Nasal cavity respiratory epithelium epithelial cell of viscerocranial mucosa (primary cell): Measurements from ENCODE around the gene NOVA2. TPM values are rescaled to one million over a fixed set of nuclear protein-coding genes. Genes with fewer than 3 reads are reported as not detected.

ENCODE experiments used
- total RNA-seq: library from RNA; depleted of rRNA; stranded (reverse); fragments of >200 nt; gene quantifications from 2 replicates; pipeline ENCODE4 v1.2.3, GENCODE V29; 2014

Gene NOVA2, protein sequence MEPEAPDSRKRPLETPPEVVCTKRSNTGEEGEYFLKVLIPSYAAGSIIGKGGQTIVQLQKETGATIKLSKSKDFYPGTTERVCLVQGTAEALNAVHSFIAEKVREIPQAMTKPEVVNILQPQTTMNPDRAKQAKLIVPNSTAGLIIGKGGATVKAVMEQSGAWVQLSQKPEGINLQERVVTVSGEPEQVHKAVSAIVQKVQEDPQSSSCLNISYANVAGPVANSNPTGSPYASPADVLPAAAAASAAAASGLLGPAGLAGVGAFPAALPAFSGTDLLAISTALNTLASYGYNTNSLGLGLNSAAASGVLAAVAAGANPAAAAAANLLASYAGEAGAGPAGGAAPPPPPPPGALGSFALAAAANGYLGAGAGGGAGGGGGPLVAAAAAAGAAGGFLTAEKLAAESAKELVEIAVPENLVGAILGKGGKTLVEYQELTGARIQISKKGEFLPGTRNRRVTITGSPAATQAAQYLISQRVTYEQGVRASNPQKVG
- total RNA-seq = not detected in 2 replicates

DNA sequence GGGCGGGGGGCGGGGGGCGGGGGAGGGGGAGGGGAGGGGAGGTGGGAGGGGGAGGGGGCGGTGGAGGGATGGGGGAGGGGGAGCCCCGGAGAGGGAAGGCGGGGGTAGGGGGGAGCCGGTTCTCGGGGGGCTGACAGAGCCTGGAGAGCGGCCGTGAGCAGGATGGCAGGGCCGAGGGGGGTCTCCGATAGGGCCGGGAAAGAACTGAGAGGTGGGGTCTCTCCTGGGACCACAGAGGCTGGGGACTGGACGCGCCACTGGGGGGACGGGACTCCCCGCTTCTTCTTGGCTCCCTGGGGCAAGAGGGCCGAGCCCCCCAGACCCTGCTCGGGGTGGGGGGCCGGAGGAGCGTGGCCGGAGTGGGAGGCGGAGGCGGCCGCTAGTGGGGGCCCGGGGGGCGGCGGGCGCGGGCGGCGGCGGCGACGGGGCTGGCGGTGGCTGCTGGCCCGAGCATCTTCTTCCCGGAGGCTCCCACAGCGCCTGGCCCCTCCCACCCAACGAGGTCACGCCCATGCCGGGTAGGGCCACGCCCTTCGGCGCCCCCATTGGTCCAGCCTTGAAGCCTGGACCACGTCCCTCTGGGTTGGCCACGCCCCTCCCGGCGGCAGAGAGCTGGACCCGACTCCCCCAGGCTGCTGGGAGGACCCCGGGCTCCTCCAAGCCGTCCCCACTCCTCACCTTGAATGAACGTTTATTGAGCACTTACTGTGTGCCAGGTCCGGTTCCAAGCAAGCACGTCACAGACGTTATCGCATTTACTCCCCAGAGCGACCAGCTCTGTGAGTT, at the start of gene NOVA2:
Gene NOVA2 (minus strand): TSS at position 313 of the 786 bp plus-strand sequence. CDS start 514 bp downstream, outside the sequence.

DNA sequence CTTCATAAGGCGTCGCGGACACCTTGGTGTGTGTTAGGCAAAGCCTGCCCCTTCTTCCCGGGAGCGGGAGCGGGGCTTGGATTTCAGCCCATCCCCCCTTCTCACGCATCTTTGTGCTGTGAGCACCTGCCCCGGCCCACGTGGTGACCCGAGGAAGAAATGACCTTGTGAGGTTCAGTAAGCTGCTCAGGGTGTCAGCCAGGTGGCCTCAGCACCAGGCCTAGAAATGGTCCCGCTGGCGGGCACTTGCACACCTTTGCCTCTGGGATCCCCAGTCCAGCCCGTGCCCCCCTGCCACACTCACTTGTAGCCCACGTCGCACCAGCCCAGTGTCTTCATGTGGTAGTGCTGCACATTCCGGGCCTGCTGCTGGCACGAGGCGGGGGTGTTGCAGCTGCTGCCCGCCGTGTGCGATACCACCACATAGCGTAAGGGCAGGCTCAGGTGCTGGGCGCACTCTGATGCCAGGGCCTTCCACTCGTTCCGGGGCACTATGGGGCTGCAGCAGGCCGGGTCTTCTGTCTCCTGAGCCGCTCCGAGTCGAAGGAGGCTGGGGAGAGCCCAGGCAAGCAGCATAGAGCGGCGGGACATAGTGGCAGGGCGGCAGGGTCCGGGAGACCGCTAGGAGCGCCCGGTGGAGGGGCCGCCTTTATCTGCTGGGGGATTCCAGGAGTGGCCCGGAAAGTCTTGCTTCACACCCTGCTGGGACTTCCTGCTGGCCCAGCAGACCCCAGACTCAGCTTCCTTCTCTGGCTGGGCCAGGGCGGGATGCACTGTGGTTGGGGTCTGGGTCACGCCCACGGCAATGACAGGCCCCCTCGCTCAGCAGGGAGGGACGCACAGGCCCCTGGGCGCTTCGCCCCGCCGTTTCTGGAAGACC, 49.0 kb upstream of the NOVA2 start, which contains the start of gene PGLYRP1:
Gene PGLYRP1 (minus strand): TSS at position 623 of the 880 bp plus-strand sequence. CDS start 32 bp downstream, at position 591.

DNA sequence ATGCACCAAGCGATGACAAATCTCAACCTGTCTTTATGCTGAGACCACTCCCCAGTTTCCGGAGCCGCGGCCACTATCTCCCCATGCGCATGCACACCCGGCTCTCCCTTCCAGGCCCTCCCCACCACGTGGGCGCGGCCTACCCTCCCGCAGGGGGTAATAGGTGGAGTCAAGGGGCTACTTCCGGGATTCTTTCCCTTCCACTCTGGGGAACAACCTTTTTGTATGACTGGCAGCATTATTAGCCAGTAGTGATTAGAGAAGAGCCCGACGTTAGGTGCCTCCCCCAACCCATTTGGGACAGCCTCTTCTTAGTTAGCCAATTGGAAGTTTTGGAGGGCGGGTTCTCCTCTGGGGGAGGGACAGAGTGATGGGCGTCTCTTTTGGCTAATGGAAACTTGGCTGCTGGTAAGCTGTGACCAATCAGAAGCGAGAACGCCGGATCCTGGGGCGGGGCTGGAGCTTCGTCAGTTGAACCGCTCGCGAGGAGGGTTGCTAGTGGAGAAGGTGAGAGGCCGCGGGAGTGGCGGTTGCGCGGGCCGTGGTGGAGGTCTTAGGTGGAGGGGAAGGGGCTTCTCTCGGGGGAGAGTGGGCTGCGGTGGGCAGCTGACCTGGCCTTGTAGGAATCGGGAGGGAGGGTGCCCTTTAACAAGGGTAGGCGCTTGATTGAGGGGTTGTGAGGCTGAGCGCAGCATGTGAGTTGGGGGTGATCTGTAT, 21.5 kb upstream of the NOVA2 start, which contains the start of gene CCDC61:
Gene CCDC61 (plus strand): TSS at position 470 of the 717 bp plus-strand sequence. CDS start 7,552 bp downstream, outside the sequence.

DNA sequence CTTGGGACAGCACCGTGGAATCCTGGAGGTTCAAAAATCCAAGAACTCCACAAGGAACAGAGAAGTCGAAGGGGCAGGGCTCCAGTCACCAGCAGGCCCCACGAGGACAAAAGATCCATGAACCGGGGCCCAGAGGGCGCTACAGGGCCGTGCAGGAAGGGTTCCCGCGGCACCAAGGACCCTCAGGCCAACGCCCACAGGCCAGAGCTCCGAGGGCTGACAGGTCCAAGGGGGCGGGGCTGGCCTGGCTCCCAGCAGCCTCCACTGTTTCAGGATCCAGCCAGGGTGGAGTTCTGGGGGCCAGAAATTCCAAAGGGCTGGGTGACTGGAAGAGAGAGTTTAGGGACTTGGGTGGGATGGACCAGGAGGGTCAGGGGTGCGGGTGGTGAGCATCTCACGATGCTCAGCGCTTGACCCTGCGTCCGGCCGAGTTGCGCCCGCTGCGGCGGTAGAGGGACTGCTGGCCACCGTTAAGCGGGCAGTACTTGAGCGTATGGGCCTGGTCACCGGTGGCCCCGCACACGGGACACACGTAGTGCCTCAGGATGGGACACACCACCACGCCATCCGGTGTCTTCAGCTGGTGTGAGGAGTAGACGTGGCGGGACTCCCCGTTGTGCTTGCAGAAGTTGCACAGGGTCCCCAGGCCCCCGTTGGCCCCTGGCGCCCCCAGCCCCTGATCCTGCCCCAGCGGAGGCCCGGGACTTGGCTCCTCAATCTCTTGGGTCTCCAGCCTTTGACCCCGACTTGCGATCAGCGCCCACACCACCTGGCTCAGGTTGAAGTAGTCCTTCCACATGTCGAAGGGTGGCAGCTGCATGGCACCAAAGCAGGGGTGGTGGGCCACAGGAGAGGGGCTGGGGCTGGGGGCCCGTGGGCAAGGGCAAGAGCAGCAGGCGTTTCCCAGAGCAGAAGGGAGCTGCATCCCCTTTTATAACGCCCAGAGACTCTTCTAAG, 59.5 kb downstream of the NOVA2 start, which contains the start of gene NANOS2:
Gene NANOS2 (minus strand): TSS at position 905 of the 957 bp plus-strand sequence. CDS start 85 bp downstream, at position 820.

DNA sequence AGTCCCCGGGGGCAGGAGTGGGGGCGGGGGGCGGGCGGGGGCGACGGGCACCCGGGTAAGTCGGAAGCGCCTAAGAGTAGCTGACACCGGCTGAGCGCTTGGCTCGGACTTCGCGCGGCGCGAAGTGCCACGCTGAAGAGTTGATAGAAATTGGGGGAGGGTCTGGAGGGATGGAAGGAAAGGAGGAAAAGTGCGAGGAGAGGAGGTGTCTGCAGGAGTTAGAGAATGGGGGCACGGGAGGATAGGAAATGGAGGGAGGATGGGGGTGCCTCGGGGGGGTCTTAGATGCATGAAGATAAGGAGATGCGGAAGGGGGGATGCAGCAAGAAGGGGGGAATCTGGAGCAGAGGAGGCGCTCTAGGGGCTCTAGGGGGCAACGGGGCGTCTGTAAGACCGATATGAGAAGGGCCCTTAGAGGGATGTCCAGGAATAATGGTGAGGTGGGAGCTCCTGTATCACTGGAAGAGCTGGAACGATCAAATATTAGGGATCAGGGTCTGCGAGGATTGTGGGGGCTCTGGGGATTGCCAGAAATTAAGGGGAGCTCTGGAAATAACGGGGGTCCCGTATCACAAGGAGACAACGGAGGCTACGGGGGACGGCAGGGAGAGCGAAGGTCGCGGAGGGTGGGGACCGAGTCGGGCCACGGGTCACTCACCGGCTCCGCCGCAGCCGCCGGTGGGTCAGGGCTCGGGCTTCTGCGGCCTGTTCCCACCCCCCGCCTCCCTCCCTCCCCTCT, 71.6 kb downstream of the NOVA2 start, which contains the start of gene MYPOP:
Gene MYPOP (minus strand): TSS at position 702 of the 739 bp plus-strand sequence. CDS start 840 bp downstream, outside the sequence.

DNA sequence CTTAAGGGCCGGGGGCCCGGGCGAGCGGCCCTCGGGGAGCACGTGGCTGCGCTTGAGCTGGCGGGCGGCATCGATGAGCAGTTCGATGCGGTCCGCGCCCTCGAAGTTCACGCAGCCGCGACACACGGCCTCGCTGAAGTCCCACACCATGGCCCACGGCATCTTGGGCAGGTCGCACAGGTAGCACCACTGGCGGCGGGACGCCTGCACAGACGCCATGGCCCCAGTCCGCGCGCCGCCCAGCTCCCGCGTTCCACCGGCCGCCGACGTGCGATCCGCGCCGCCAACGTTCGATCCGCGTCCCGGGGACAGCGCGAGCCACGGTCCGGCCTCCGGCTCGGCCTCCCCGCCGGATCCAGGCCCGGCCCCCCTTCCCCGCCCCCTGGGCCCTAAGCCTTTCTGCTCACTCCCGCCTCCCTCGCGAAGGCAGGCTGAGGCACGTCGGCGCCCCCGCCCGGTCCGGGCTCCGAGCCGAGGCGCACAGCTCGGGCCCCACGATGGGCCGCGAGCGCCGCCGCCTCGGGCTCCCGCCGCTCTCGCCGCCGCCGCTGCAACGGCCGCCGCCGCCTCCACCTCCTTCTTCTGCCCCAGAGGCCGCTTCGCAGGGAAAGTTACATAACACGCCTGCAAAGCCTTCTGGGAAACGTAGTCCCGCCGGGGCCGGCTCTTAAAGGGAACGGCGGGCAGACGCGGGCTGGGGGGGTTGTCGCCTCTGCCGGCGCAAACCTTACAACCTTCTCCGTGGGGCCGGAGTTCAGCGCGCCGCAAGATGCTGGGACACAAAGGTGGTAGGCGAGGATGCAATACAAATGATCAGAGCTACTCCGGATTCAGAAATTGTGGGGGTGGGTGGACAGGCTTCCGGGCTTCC, 87.9 kb downstream of the NOVA2 start, which contains the start of gene IRF2BP1:
Gene IRF2BP1 (minus strand): TSS at position 586 of the 871 bp plus-strand sequence. CDS start 367 bp downstream, at position 219.

Other genes with a start within 250 kb of the NOVA2 start
- gene FBXO46, start 243.0 kb downstream of the NOVA2 start, total RNA-seq = 8.0 and 8.2 TPM in 2 replicates
- not detected in 2 replicates for gene MEIOSIN, start 240.4 kb downstream of the NOVA2 start, total RNA-seq
- 2.7 and 6.3 TPM in 2 replicates for gene SIX5, start 204.6 kb downstream of the NOVA2 start, total RNA-seq
- gene DMPK, start 191.4 kb downstream of the NOVA2 start, total RNA-seq = 4.1 and 23.6 TPM in 2 replicates
- 32.1 and 32.5 TPM in 2 replicates for gene DMWD, start 181.0 kb downstream of the NOVA2 start, total RNA-seq
- under 0.01 and 0.07 TPM in 2 replicates for gene RSPH6A, start 158.6 kb downstream of the NOVA2 start, total RNA-seq
- gene SYMPK, start 110.7 kb downstream of the NOVA2 start, total RNA-seq = 27.7 and 56.0 TPM in 2 replicates
- not detected in 2 replicates for gene FOXA3, start 109.5 kb downstream of the NOVA2 start, total RNA-seq
- 17.8 and 20.8 TPM in 2 replicates for gene IRF2BP1, start 87.7 kb downstream of the NOVA2 start, total RNA-seq
- 1.0 and 2.3 TPM in 2 replicates for gene MYPOP, start 71.3 kb downstream of the NOVA2 start, total RNA-seq
- not detected in 2 replicates for gene NANOS2, start 59.1 kb downstream of the NOVA2 start, total RNA-seq
- 4.9 and 12.3 TPM in 2 replicates for gene CCDC61, start 21.6 kb upstream of the NOVA2 start, total RNA-seq
- gene PGLYRP1, start 49.2 kb upstream of the NOVA2 start, total RNA-seq = not detected in 2 replicates
- gene IGFL4, start 67.1 kb upstream of the NOVA2 start, total RNA-seq = not detected in 2 replicates
- not detected in 2 replicates for gene IGFL3, start 150.8 kb upstream of the NOVA2 start, total RNA-seq
- gene IGFL2, start 174.4 kb upstream of the NOVA2 start, total RNA-seq = 2.4 TPM in 1 of 2 replicates, not detected in the other